LNCAP (cell line): Measurements from ENCODE around the gene GABPA.

Experiments
- TF ChIP-seq, protein P1 (sequence below): fragments of 450-650 bp; IDR thresholded peaks from 2 replicates; pipeline ENCODE4 v1.5.1; 2017; ENCODE audit warnings: mild to moderate bottlenecking

GABPA gene

DNA sequence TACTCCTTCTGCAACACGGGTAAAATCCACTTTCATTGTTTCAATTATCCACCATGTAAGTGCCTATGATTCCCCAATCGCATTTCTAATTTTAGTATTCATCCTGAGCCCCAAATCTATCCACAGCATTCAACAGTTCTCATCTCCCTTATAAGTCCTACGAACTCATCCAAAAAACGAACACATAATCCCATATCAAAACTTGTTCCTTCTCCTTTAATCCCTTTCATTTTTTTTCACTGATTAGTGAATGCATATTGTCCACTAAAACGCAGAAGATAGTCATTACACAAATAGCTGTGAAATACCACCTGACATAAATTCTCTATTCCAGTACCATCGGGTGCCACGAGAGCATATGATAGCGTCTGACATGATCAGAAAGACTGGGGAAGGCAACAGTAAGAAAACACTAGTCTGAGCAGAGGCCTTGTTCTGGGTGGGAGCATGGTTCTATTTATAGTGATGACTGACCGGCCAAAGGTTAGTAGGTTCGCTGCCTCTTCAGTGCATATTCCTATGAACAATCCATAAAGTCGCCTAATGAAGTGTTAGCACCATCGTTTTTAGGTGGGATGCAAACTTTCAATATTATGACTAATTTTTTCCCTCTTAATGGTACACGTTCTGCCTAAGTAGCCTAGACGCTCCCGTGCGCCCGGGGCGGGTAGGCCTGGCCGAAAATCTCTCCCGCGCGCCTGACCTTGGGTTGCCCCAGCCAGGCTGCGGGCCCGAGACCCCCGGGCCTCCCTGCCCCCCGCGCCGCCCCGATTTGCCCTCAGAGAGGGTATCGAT, 716 bp upstream of the GABPA start:
- TF ChIP-seq, protein P1, sequence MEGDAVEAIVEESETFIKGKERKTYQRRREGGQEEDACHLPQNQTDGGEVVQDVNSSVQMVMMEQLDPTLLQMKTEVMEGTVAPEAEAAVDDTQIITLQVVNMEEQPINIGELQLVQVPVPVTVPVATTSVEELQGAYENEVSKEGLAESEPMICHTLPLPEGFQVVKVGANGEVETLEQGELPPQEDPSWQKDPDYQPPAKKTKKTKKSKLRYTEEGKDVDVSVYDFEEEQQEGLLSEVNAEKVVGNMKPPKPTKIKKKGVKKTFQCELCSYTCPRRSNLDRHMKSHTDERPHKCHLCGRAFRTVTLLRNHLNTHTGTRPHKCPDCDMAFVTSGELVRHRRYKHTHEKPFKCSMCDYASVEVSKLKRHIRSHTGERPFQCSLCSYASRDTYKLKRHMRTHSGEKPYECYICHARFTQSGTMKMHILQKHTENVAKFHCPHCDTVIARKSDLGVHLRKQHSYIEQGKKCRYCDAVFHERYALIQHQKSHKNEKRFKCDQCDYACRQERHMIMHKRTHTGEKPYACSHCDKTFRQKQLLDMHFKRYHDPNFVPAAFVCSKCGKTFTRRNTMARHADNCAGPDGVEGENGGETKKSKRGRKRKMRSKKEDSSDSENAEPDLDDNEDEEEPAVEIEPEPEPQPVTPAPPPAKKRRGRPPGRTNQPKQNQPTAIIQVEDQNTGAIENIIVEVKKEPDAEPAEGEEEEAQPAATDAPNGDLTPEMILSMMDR, result no peak

DNA sequence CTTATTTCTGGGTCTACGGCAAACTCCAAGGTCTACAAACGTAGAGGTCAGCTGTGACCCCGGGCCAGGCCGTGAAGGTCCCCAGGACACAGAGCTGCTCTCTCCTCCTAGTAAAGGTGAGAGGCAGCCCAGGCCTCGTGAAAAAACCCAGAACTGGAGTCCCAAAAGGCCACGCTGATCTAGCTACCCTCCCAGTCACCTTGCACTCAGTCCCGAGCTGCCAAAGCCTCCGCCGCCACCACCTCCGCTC, 193 bp upstream of the GABPA start:
- TF ChIP-seq, protein P1, result no peak

DNA sequence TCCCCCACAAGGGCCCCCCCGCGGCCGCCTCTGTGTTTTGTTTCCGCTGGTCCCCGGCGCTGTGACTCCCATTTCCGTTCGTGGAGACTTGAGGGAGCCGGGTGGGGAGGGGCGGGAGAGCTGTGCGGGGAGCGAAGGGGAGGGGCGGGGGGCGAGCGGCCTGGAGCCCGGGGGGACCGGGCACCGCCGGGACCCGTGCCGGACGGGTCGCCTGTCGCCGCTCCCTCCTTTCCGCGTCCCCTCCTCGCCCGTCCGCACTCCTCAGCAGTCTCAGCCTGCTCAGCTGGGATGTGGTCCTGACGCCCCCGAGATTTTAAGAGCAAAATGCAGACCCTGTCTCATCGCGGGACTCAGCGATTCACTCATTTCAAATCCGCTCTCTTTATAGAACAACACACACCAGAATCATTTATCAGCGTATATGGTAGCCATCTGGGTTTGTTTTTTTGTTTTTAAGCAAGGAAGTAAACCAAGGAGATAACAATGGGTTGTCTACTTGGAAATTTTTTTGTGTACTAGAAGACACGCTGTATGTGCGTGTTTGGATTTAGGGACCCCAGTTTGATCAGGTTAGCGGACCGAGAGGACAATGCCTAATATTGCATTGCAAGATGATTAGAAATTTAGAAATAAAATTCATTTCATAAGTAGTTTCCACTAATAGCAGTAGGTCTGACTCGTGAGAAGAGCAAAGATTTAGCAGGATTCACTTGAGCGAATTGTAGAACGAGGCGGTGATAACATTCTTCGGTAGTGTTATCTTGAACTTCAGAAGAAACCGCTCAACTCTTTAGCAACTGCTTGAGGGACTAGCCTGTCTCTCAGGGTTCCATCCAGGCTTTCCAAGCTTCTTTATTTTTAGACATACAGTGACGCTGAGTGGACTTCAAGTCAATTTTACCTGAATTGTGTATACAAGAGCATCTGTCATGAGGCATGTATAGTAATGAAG, 1.1 kb downstream of the GABPA start:
- TF ChIP-seq, protein P1, result no peak

DNA sequence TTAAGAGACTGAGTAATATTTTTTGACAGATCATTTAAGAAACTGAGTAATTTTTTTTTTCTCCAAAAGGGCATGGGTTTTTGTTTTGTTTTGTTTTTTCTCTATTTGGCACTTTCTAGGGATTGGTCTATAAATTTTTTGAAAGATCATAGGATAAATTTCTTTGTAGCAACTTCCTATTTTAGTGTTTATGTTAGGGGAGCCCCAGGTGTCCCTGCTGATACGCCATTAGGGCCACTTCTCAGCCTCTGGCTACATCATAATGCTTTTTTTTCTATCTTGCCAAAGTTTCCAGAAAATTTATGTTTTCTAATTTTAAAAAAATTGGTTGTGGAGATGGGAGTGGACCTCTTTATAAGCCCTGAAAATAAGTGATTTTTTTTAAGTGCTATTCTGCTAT, 2.6 kb downstream of the GABPA start:
- TF ChIP-seq, protein P1, result no peak

DNA sequence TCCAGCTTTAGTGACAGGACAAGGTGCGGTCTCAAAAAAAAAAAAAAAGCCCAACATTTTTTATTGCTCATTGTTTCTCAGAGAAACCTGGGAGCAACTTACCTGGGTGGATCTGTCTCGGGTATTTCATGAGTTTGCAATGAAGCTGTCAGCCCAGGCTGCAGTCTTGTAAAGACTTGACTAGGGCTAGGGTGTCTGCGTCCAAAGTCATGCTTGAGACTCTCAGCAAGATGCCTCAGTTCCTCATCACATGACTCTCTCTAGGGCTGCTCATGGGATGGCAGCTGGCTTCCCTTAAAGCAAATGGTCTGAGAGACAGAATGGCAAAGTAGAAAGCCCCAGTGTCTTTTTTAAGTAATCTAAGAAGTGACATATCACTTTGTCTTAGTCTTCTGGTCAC, 8.1 kb downstream of the GABPA start:
- TF ChIP-seq, protein P1, result no peak

DNA sequence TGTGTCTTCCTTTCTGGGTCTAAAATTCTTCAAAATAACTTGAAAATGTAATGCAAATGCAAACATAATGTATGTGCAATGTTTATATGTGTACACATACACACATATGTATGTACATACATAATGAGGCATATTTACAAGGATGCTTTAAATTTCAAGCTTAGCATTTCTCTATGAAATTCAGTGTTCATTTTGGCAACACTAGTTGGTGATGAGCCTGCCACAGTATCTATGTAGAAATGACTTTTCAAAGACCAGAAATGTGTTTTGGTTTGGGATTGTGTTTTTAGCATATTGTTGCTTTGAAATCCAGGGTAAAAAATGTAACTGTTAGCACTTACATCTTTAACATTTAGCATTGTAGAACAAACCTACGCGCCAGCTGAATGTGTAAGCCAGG, 10.1 kb downstream of the GABPA start:
- TF ChIP-seq, protein P1, result no peak

DNA sequence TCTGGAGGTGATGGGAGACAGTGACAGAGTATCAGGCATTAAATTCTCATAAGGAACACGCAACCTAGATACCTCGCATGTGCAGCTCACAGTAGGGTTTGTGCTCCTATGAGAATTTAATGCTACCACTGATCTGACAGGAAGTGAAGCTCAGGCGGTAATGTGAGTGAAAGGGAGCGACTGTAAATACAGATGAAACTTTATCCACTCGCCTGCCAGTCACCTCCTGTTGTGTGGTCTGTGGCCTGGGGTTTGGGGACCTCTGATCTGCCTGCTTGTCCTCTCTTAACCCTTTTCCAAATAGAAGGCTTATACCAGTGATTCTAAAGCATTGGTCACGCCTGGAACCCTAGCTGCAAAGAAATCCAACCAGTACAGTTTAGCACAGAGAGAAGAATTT, 15.3 kb downstream of the GABPA start:
- TF ChIP-seq, protein P1, result no peak
